ENCODE data around the gene MAML1.

DNA sequence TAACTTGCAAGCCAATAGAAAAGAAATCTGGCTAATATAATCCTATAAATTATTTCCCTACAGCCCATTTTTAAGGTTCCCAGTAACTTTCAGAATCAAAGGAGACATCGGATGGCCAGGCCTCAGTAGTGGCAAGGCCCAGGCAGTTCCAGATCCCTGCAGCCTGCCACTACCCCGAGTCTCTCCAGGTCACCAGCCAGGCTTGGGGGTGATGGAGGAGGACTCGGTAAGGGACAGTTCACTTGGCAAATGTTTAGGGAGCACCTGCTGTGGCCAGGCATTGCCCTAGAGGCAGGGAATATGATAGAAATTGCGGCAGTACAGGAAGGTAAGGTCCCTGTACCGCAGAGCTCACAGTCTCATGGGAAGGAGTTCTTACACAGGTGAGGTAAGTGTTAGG, 46.0 kb downstream of the MAML1 start:
- TF ChIP-seq, protein P1, sequence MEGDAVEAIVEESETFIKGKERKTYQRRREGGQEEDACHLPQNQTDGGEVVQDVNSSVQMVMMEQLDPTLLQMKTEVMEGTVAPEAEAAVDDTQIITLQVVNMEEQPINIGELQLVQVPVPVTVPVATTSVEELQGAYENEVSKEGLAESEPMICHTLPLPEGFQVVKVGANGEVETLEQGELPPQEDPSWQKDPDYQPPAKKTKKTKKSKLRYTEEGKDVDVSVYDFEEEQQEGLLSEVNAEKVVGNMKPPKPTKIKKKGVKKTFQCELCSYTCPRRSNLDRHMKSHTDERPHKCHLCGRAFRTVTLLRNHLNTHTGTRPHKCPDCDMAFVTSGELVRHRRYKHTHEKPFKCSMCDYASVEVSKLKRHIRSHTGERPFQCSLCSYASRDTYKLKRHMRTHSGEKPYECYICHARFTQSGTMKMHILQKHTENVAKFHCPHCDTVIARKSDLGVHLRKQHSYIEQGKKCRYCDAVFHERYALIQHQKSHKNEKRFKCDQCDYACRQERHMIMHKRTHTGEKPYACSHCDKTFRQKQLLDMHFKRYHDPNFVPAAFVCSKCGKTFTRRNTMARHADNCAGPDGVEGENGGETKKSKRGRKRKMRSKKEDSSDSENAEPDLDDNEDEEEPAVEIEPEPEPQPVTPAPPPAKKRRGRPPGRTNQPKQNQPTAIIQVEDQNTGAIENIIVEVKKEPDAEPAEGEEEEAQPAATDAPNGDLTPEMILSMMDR (IDR thresholded peaks at IDR 0.05), result no peak
- no peak for TF ChIP-seq POLR2A (IDR thresholded peaks at IDR 0.05)
